ENCODE results near the gene TMEM237. TPM values are rescaled to one million over a fixed set of nuclear protein-coding genes. Genes with fewer than 3 reads are reported as not detected.

The TMEM237 gene
- total RNA-seq, 1 donor from 2014 or later = 39.1 TPM

- DNase-seq (ENCODE audit: low spot score in 2 of 2) (peak; percentile 83 to 85), FAIRE-seq (no peak)
These were observed 606 bp downstream of the TMEM237 start for GRCh38 chr2:201642579-201643215.

- DNase-seq (ENCODE audit: low spot score in 2 of 2) (no peak), FAIRE-seq (no peak)
These were observed 1.2 kb downstream of the TMEM237 start for GRCh38 chr2:201642086-201642578.

- DNase-seq (ENCODE audit: low spot score in 2 of 2) = no peak
- no peak for FAIRE-seq
These were observed 4.1 kb downstream of the TMEM237 start for GRCh38 chr2:201639205-201639604.

- FAIRE-seq = no peak
- no peak for DNase-seq (ENCODE audit: low spot score in 2 of 2)
These were observed 5.0 kb downstream of the TMEM237 start for GRCh38 chr2:201638326-201638725.

- DNase-seq (ENCODE audit: low spot score in 2 of 2) (no peak), FAIRE-seq (no peak)
These were observed 9.5 kb downstream of the TMEM237 start for GRCh38 chr2:201633661-201634249.

GRCh38 chr2:201631041-201631440 is 12.3 kb downstream of the TMEM237 start:
- no peak for DNase-seq (ENCODE audit: low spot score in 2 of 2)
- no peak for FAIRE-seq

- FAIRE-seq = no peak
- no peak for DNase-seq (ENCODE audit: low spot score in 2 of 2)
These were observed 12.7 kb downstream of the TMEM237 start for GRCh38 chr2:201630577-201630976.

- FAIRE-seq = no peak
- DNase-seq (ENCODE audit: low spot score in 2 of 2) = no peak
These were observed 14.8 kb downstream of the TMEM237 start for GRCh38 chr2:201628545-201628944.

- FAIRE-seq (no peak), DNase-seq (ENCODE audit: low spot score in 2 of 2) (no peak)
These were observed 20.9 kb downstream of the TMEM237 start for GRCh38 chr2:201622306-201622970.

GRCh38 chr2:201621293-201621999 is 21.9 kb downstream of the TMEM237 start:
- FAIRE-seq (no peak), DNase-seq (ENCODE audit: low spot score in 2 of 2) (no peak)

- FAIRE-seq = no peak
- peak; percentile 34 to 45 for DNase-seq (ENCODE audit: low spot score in 2 of 2)
These were observed 24.3 kb downstream of the TMEM237 start for GRCh38 chr2:201618744-201619662.

- FAIRE-seq (no peak), DNase-seq (ENCODE audit: low spot score in 2 of 2) (no peak)
These were observed 35.3 kb downstream of the TMEM237 start for GRCh38 chr2:201608021-201608420.

- FAIRE-seq (no peak), DNase-seq (ENCODE audit: low spot score in 2 of 2) (no peak)
These were observed 35.7 kb downstream of the TMEM237 start for GRCh38 chr2:201607568-201607967.

GRCh38 chr2:201600906-201601305 is 42.4 kb downstream of the TMEM237 start:
- DNase-seq (ENCODE audit: low spot score in 2 of 2) (no peak), FAIRE-seq (no peak)

- DNase-seq (ENCODE audit: low spot score in 2 of 2) (no peak), FAIRE-seq (no peak)
These were observed 45.9 kb downstream of the TMEM237 start for GRCh38 chr2:201597397-201597796.

GRCh38 chr2:201580486-201580885 is 62.8 kb downstream of the TMEM237 start:
- no peak for FAIRE-seq
- DNase-seq (ENCODE audit: low spot score in 2 of 2) = no peak

GRCh38 chr2:201579536-201579935 is 63.8 kb downstream of the TMEM237 start:
- DNase-seq (ENCODE audit: low spot score in 2 of 2) (no peak), FAIRE-seq (no peak)

GRCh38 chr2:201575971-201576370 is 67.3 kb downstream of the TMEM237 start:
- FAIRE-seq = no peak
- DNase-seq (ENCODE audit: low spot score in 2 of 2) = no peak

- DNase-seq (ENCODE audit: low spot score in 2 of 2) (no peak), FAIRE-seq (no peak)
These were observed 68.5 kb downstream of the TMEM237 start for GRCh38 chr2:201574766-201575165.
